Memory B cell (primary cell): ENCODE measurements around the gene PEX14.
A peak's percentile ranks its signal among the peaks of the same experiment; 100 is the strongest.

Experiments used
- ATAC-seq: fragments of 150-1000 bp; cut with Tn5 transposase; 2 replicates; pipeline ENCODE4 v1.10.0; 2021; ENCODE audit warnings: low read depth, mild to moderate bottlenecking, moderate library complexity
- DNase-seq, 2 donors: peaks; one replicate each; pipeline ENCODE4 v3.0.0; 2022; ENCODE audit warnings: low spot score in 2 of 2
- H3K27ac Mint-ChIP-seq: one replicate; pipeline ENCODE4 v1.8.0; 2022; ENCODE audit warnings: mild to moderate bottlenecking, moderate library complexity, mixed read lengths
- H3K27me3 Mint-ChIP-seq: one replicate; pipeline ENCODE4 v1.8.0; 2022; ENCODE audit warnings: mixed read lengths
- H3K36me3 Mint-ChIP-seq: one replicate; pipeline ENCODE4 v1.8.0; 2022; ENCODE audit warnings: mild to moderate bottlenecking, mixed read lengths
- H3K4me1 Mint-ChIP-seq: one replicate; pipeline ENCODE4 v1.8.0; 2022; ENCODE audit warnings: mixed read lengths
- H3K4me3 Mint-ChIP-seq: one replicate; pipeline ENCODE4 v1.8.0; 2022; ENCODE audit warnings: mild to moderate bottlenecking, moderate library complexity, mixed read lengths
- H3K9me3 Mint-ChIP-seq: one replicate; pipeline ENCODE4 v1.8.0; 2022; ENCODE audit warnings: mixed read lengths

Gene PEX14

GRCh38 chr1:10601342-10602070, 126.8 kb downstream of the PEX14 start:
- peaks cover 26% of the 10 kb centered on the region for H3K36me3 Mint-ChIP-seq
- H3K27ac Mint-ChIP-seq, result no peak overlapping the region
- H3K4me1 Mint-ChIP-seq, result no peaks in the 10 kb centered on the region

DNA sequence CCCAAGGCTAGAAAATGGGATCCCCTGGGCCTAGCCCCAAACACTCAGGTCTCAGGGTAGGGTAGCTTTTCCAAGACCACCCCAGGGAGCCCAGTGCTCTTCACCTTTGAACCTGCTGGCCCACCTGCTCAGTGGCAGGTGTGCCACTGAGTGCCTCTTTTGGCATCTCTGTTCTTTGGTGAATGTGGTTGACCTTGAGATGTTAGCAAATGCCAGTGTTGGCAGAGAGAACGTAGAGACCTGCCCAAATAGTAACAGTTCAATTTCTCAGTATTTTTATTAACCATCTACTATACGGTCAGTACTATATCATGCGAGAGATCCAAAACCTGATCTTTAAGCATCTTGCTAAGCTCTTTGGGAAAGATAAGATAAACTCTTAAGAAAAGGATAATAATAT, 128.2 kb downstream of the PEX14 start:
- Mint-ChIP-seq H3K9me3 (no peaks in the 10 kb centered on the region), H3K4me3 (no peak overlapping the region), H3K27ac (no peak overlapping the region), H3K36me3 (peaks cover 30% of the 10 kb centered on the region), H3K4me1 (no peaks in the 10 kb centered on the region), H3K27me3 (no peaks in the 10 kb centered on the region)
- no peak for ATAC-seq
- DNase-seq, result no peak

More at GRCh38 chr1:10601342-10602070, 126.8 kb downstream of the PEX14 start:
- Mint-ChIP-seq H3K27me3 (no peaks in the 10 kb centered on the region), H3K9me3 (no peaks in the 10 kb centered on the region), H3K4me3 (no peak overlapping the region)
- ATAC-seq, result no peak
- DNase-seq, result no peak

GRCh38 chr1:10604966-10605365, 130.2 kb downstream of the PEX14 start:
- Mint-ChIP-seq H3K4me1 (no peaks in the 10 kb centered on the region), H3K27ac (no peak overlapping the region), H3K9me3 (no peaks in the 10 kb centered on the region), H3K27me3 (no peaks in the 10 kb centered on the region), H3K36me3 (peaks cover 30% of the 10 kb centered on the region), H3K4me3 (no peak overlapping the region)
- DNase-seq (no peak), ATAC-seq (no peak)

GRCh38 chr1:10606064-10606463, 131.3 kb downstream of the PEX14 start:
- DNase-seq (no peak), ATAC-seq (no peak)
- Mint-ChIP-seq H3K4me1 (no peaks in the 10 kb centered on the region), H3K9me3 (no peaks in the 10 kb centered on the region), H3K27me3 (no peaks in the 10 kb centered on the region), H3K4me3 (no peak overlapping the region), H3K27ac (no peak overlapping the region), H3K36me3 (peaks cover 33% of the 10 kb centered on the region)

DNA sequence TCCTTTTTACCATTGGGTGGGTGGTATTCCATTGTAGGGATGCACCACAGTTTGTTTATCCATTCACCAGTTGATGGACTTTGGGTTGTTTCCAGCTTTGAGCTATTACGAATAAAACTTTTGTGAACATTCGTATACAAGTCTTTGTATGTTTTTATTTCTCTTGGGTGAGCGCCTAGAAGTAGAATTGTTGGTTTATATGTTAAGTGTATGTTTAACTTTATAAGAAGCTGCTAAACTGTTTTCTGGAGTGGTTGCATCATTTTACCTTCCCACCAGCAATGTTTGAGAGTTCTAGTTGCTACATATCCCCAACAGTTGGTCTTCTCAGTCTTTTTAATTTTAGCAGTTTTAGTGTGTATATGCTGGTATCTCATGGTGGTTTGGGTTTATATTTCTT, 132.5 kb downstream of the PEX14 start:
- Mint-ChIP-seq H3K36me3 (peaks cover 33% of the 10 kb centered on the region), H3K4me1 (no peaks in the 10 kb centered on the region), H3K27me3 (no peaks in the 10 kb centered on the region), H3K9me3 (no peaks in the 10 kb centered on the region), H3K4me3 (no peak overlapping the region), H3K27ac (no peak overlapping the region)
- ATAC-seq (no peak), DNase-seq (no peak)

- no peak for DNase-seq
- Mint-ChIP-seq H3K27ac (no peak overlapping the region), H3K36me3 (peaks cover 29% of the 10 kb centered on the region), H3K27me3 (no peaks in the 10 kb centered on the region), H3K9me3 (no peaks in the 10 kb centered on the region), H3K4me1 (no peaks in the 10 kb centered on the region), H3K4me3 (no peak overlapping the region)
- ATAC-seq, result no peak
Observed at GRCh38 chr1:10608690-10609089, 133.9 kb downstream of the PEX14 start.

DNA sequence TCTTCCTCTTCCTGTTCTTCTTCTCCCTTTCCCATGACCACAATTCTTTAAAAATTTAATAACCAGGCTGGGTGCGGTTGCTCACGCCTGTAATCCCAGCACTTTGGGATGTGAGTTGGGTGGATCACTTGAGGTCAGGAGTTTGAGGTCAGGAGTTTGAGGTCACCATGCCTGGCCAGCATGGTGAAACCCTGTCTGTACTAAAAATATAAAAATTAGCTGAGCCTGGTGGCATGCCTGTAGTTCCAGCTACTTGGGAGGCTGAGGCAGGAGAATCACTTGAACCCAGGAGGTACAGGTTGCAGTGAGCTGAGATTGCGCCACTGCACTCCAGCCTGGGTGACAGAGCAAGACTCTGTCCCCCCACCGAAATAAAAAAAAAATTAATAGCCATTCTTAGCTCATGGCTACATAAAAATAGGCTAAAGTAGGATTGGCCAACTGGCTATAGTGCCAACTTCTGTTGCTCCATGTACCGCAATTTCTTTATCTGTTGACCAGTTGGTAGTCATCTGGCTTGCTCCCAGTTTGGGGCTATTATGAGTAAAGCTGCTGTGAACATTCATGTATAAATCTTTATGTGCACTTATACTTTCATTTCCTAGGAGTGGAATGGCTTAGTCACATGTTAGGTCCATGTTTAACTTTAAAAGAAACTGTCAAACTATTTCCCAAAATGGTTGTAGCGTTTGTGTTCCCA, 136.3 kb downstream of the PEX14 start:
- Mint-ChIP-seq H3K4me3 (no peak overlapping the region), H3K9me3 (no peaks in the 10 kb centered on the region), H3K27ac (no peak overlapping the region), H3K36me3 (peaks cover 18% of the 10 kb centered on the region), H3K27me3 (no peaks in the 10 kb centered on the region), H3K4me1 (peaks cover 9% of the 10 kb centered on the region)
- no peak for ATAC-seq
- no peak for DNase-seq

DNA sequence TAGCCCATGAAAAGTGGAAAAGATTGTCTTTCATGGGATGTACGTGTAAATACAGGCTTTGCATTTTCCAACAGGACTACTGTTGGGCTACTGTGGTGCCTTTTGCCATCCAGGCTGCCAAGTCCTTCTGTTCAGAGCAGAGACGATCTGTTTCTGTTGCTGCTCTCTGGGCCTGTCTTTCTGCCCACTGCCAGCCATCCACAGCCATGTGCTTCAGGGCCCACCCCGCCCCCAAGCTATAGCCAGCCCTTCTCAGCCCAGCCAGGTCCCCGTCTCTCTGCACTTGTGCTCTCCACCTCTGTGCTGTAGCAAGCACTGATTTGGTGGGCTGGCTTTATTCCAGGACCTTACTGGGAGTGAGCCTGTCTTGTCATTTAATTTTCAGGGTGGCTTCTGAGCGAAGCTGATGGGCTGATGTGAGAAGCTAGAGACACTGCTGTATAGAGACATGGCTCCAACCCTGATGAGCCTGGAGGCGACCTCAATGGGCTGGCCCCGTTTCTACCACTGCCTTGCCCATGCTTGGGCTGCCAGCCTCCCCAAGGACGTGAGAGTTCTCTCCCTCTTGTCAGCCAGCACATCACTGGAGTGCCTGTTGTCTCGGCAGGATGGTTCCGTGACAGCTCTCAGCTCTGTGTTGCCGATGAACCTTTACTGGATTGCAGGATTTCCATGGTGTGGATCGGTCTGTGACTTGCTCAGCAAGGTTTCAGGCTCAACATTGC, 137.8 kb downstream of the PEX14 start:
- no peak for DNase-seq
- peaks cover 9% of the 10 kb centered on the region for H3K4me1 Mint-ChIP-seq
- no peak overlapping the region for H3K4me3 Mint-ChIP-seq
- ATAC-seq, result no peak
- no peaks in the 10 kb centered on the region for H3K27me3 Mint-ChIP-seq
- H3K27ac Mint-ChIP-seq, result no peak overlapping the region
- H3K36me3 Mint-ChIP-seq, result peaks cover 12% of the 10 kb centered on the region
- no peaks in the 10 kb centered on the region for H3K9me3 Mint-ChIP-seq

GRCh38 chr1:10613340-10613739, 138.6 kb downstream of the PEX14 start:
- no peaks in the 10 kb centered on the region for H3K9me3 Mint-ChIP-seq
- H3K27me3 Mint-ChIP-seq, result no peaks in the 10 kb centered on the region
- ATAC-seq, result no peak
- DNase-seq, result no peak
- no peak overlapping the region for H3K4me3 Mint-ChIP-seq
- H3K36me3 Mint-ChIP-seq, result peaks cover 8% of the 10 kb centered on the region
- H3K4me1 Mint-ChIP-seq, result peaks cover 9% of the 10 kb centered on the region
- H3K27ac Mint-ChIP-seq, result peak overlapping the region; percentile 38

DNA sequence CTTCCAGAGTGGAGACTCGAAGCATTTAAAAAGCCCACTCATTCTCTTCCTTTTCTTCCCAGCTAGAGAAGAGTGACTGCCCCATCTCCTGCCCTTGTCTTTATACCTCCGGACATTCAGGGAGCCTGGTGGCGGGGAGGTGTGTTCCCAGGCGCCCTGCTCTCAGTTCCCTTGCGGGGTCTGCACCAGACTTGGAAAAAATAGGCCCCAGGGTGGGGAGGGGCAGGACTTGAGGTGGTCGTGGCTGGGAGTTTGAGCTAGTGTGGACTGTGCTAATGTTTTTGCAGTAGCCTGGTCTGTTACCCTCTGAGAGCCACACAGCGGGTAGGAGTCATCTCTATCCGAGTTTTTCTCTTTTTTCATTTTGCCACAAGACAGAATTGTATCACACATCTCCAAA, 139.1 kb downstream of the PEX14 start:
- ATAC-seq, result no peak
- Mint-ChIP-seq H3K9me3 (no peaks in the 10 kb centered on the region), H3K4me1 (peaks cover 9% of the 10 kb centered on the region), H3K27me3 (no peaks in the 10 kb centered on the region), H3K27ac (peak overlapping the region; percentile 38), H3K36me3 (peaks cover 8% of the 10 kb centered on the region), H3K4me3 (no peak overlapping the region)
- no peak for DNase-seq

DNA sequence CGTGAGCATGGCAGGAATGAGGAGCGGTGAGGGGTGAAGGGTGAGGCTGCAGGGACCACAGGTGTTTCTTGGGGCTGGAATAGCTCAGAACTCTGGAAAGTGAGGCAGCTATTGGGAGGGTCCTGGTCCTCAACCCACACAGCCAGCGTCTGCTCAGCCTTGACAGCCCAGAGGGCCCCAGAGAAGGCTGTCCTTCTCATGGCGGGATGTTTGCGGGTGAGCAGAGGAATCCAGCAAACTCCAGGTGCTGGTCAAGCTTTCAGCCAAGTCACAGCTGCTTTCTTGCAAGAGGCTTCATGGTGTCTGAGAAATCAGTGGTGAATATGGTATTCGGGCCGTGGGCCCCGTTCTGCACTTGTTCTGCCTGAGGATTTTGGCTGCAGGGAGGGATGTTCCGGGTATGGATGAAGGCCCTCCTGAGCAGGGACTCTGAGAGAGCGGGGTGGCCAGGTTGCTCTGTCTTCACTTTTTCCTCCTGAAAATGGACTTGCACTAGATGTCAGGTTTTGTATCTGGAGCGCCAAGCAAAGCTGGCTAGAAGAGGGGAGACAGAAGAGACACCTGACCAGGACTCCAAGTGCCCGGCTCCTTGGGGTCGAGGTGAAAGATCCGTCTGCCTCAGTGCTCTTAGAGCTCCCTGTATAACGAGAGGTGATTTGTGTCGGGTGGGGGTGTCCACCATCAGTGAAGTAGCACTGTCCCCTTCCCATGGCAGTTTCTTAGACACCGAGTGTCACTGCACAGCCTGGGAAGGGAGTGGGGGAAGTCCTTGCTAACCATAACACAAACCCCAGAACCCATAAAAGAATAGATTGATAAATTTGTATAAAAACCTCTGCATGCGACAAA, 139.9 kb downstream of the PEX14 start:
- DNase-seq, result no peak
- no peaks in the 10 kb centered on the region for H3K27me3 Mint-ChIP-seq
- peak overlapping the region; percentile 38 for H3K27ac Mint-ChIP-seq
- ATAC-seq, result no peak
- no peaks in the 10 kb centered on the region for H3K9me3 Mint-ChIP-seq
- H3K36me3 Mint-ChIP-seq, result peaks cover 7% of the 10 kb centered on the region
- no peak overlapping the region for H3K4me3 Mint-ChIP-seq
- H3K4me1 Mint-ChIP-seq, result peaks cover 9% of the 10 kb centered on the region

DNA sequence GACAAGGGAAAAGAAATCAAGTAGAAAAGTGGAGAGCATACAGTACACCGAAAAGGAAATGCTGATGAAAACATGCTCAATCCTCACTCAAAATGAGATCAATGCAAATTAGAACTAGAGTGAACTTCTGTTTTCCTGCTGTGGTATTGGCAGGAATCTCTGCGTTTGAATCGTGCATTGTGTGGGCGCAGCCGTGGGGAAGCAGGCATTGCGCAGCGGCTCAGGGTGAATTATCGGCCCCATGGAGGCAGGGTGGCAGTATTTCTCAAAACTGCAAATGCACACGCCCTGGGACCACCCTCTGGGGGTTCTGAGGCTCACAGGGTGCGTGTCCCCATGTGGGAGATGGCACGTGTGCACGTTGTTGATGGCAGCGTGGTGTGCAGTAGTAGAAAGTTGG, 140.6 kb downstream of the PEX14 start:
- H3K4me3 Mint-ChIP-seq, result no peak overlapping the region
- peaks cover 7% of the 10 kb centered on the region for H3K36me3 Mint-ChIP-seq
- peaks cover 9% of the 10 kb centered on the region for H3K4me1 Mint-ChIP-seq
- no peak for ATAC-seq
- no peaks in the 10 kb centered on the region for H3K9me3 Mint-ChIP-seq
- no peaks in the 10 kb centered on the region for H3K27me3 Mint-ChIP-seq
- DNase-seq, result no peak
- H3K27ac Mint-ChIP-seq, result no peak overlapping the region

- peaks cover 5% of the 10 kb centered on the region for H3K36me3 Mint-ChIP-seq
- H3K9me3 Mint-ChIP-seq, result no peaks in the 10 kb centered on the region
- H3K27ac Mint-ChIP-seq, result no peak overlapping the region
- no peak overlapping the region for H3K4me3 Mint-ChIP-seq
- no peaks in the 10 kb centered on the region for H3K27me3 Mint-ChIP-seq
- peaks cover 9% of the 10 kb centered on the region for H3K4me1 Mint-ChIP-seq
- DNase-seq (no peak), ATAC-seq (no peak)
Observed at GRCh38 chr1:10615932-10616671, 141.4 kb downstream of the PEX14 start.
